ENCODE results near the gene KLHL36.
A peak's percentile ranks its signal among the peaks of the same experiment; 100 is the strongest.

KLHL36 gene

GRCh38 chr16:84652566-84652965 lies 4.3 kb downstream of the KLHL36 start:
- Mint-ChIP-seq H3K27me3 (no peaks in the 10 kb centered on the region), H3K36me3 (peaks cover 12% of the 10 kb centered on the region), H3K27ac (peak overlapping the region; percentile 83), H3K9me3 (no peaks in the 10 kb centered on the region), H3K4me1 (peaks cover 87% of the 10 kb centered on the region), H3K4me3 (peak overlapping the region; percentile 51)

GRCh38 chr16:84654238-84654637 lies 5.9 kb downstream of the KLHL36 start:
- Mint-ChIP-seq H3K4me1 (peaks cover 94% of the 10 kb centered on the region), H3K9me3 (no peaks in the 10 kb centered on the region), H3K27me3 (no peaks in the 10 kb centered on the region), H3K27ac (no peak overlapping the region), H3K36me3 (peaks cover 15% of the 10 kb centered on the region), H3K4me3 (no peak overlapping the region)

- Mint-ChIP-seq H3K27ac (peak overlapping the region; percentile 23), H3K4me3 (no peak overlapping the region), H3K9me3 (no peaks in the 10 kb centered on the region), H3K4me1 (peaks cover 87% of the 10 kb centered on the region), H3K27me3 (no peaks in the 10 kb centered on the region), H3K36me3 (peaks cover 15% of the 10 kb centered on the region)
Observed at GRCh38 chr16:84654998-84655397, 6.7 kb downstream of the KLHL36 start.

DNA sequence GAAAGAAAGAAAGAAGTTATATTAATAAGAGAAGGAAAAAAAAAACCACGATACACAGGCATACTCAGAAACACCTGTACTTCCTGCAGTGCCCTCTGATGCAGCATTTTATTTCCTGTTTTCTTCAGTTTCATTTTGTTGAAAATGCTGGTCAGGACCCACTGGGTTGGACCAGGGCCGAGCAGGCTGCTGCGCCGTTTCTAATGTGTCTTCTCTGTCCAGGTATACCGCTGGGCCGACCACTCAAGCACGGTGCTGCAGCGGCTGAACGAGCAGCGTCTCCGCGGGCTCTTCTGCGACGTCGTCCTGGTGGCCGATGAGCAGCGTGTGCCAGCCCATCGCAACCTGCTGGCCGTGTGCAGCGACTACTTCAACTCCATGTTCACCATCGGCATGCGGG lies 8.3 kb downstream of the KLHL36 start:
- peaks cover 70% of the 10 kb centered on the region for H3K4me1 Mint-ChIP-seq
- peaks cover 9% of the 10 kb centered on the region for H3K36me3 Mint-ChIP-seq
- H3K4me3 Mint-ChIP-seq = peak overlapping the region; percentile 57
- H3K9me3 Mint-ChIP-seq = no peaks in the 10 kb centered on the region
- H3K27me3 Mint-ChIP-seq = no peaks in the 10 kb centered on the region
- H3K27ac Mint-ChIP-seq = peak overlapping the region; percentile 30

GRCh38 chr16:84657229-84657837 lies 9.0 kb downstream of the KLHL36 start:
- no peaks in the 10 kb centered on the region for H3K27me3 Mint-ChIP-seq
- H3K36me3 Mint-ChIP-seq = peaks cover 9% of the 10 kb centered on the region
- H3K27ac Mint-ChIP-seq = no peak overlapping the region
- peaks cover 64% of the 10 kb centered on the region for H3K4me1 Mint-ChIP-seq
- H3K9me3 Mint-ChIP-seq = no peaks in the 10 kb centered on the region
- no peak overlapping the region for H3K4me3 Mint-ChIP-seq

- H3K4me3 Mint-ChIP-seq = no peak overlapping the region
- no peaks in the 10 kb centered on the region for H3K9me3 Mint-ChIP-seq
- H3K27me3 Mint-ChIP-seq = no peaks in the 10 kb centered on the region
- H3K36me3 Mint-ChIP-seq = peaks cover 5% of the 10 kb centered on the region
- peak overlapping the region; percentile 23 for H3K27ac Mint-ChIP-seq
- peaks cover 52% of the 10 kb centered on the region for H3K4me1 Mint-ChIP-seq
Observed at GRCh38 chr16:84658690-84659089, 10.4 kb downstream of the KLHL36 start.

GRCh38 chr16:84659656-84660300 lies 11.5 kb downstream of the KLHL36 start:
- Mint-ChIP-seq H3K4me3 (no peak overlapping the region), H3K27me3 (no peaks in the 10 kb centered on the region), H3K9me3 (no peaks in the 10 kb centered on the region), H3K36me3 (peaks cover 3% of the 10 kb centered on the region), H3K4me1 (peaks cover 50% of the 10 kb centered on the region), H3K27ac (no peak overlapping the region)

- Mint-ChIP-seq H3K36me3 (peaks cover 3% of the 10 kb centered on the region), H3K9me3 (no peaks in the 10 kb centered on the region), H3K27ac (no peak overlapping the region), H3K4me1 (peaks cover 38% of the 10 kb centered on the region), H3K4me3 (no peak overlapping the region), H3K27me3 (no peaks in the 10 kb centered on the region)
Observed at GRCh38 chr16:84660973-84661372, 12.7 kb downstream of the KLHL36 start.

- Mint-ChIP-seq H3K36me3 (peaks cover 3% of the 10 kb centered on the region), H3K9me3 (no peaks in the 10 kb centered on the region), H3K27me3 (no peaks in the 10 kb centered on the region), H3K4me1 (peaks cover 32% of the 10 kb centered on the region), H3K27ac (no peak overlapping the region), H3K4me3 (no peak overlapping the region)
Observed at GRCh38 chr16:84661418-84662060, 13.2 kb downstream of the KLHL36 start.

- Mint-ChIP-seq H3K27me3 (no peaks in the 10 kb centered on the region), H3K4me1 (peaks cover 23% of the 10 kb centered on the region), H3K9me3 (no peaks in the 10 kb centered on the region), H3K27ac (no peak overlapping the region), H3K36me3 (peaks cover 3% of the 10 kb centered on the region), H3K4me3 (no peak overlapping the region)
Observed at GRCh38 chr16:84662471-84662870, 14.2 kb downstream of the KLHL36 start.

DNA sequence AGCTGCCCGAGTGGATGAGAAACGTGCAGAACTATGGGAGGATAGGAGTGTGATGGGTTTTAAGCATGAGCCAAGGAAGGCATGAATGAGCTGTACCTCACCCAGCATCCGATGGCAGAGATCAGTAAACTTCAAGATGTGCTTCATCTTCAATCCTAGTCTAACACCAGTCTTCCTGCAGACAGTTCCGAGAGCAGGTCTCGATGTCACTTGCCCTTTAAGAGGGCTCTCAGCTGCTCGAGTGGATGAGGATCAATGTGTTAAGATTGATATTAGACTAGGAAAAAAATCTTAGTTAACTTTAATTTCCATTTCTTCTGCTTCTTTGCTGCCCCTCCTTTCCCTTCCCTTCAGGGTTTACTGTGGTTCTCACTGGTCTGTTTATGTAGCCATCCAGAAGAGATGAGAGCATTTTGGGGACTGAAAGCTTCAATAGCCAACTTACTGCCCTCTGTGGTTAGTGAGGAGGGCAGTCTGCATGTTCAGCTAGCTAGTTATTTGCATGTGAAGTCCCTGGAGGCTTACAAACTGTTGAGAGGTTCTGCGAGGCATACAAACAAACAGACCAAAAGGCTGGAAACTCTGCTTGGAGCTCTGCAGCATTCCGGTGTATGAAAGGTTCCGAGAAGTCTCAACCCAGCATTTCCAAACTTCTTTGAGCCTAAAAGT lies 15.3 kb downstream of the KLHL36 start:
- Mint-ChIP-seq H3K27me3 (no peaks in the 10 kb centered on the region), H3K27ac (no peak overlapping the region), H3K4me1 (peaks cover 14% of the 10 kb centered on the region), H3K9me3 (no peaks in the 10 kb centered on the region), H3K36me3 (peaks cover 1% of the 10 kb centered on the region), H3K4me3 (no peak overlapping the region)

DNA sequence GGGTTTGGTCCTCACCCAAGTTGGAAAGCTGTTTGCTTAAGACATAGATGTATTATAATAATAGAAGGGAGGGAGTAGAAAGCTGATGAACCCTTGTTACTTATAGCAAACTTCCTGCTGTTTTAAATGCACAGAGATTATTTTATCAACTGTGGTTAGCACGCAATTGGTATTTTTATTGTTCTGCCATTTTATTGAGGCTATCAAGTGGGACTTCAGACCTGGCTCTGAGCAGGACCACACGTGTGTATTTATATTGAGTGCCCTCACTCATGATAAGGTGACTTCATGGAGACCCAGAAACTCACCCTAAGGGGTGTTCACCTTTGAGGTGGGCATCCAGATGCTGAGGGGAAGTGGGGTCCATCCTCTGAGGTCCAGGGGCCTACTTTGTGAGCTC lies 17.0 kb downstream of the KLHL36 start:
- H3K27ac Mint-ChIP-seq = no peak overlapping the region
- no peaks in the 10 kb centered on the region for H3K36me3 Mint-ChIP-seq
- H3K4me3 Mint-ChIP-seq = no peak overlapping the region
- H3K9me3 Mint-ChIP-seq = no peaks in the 10 kb centered on the region
- peaks cover 7% of the 10 kb centered on the region for H3K4me1 Mint-ChIP-seq
- no peaks in the 10 kb centered on the region for H3K27me3 Mint-ChIP-seq

- no peaks in the 10 kb centered on the region for H3K9me3 Mint-ChIP-seq
- no peaks in the 10 kb centered on the region for H3K27me3 Mint-ChIP-seq
- H3K36me3 Mint-ChIP-seq = no peaks in the 10 kb centered on the region
- H3K4me1 Mint-ChIP-seq = peaks cover 7% of the 10 kb centered on the region
- H3K27ac Mint-ChIP-seq = no peak overlapping the region
- no peak overlapping the region for H3K4me3 Mint-ChIP-seq
Observed at GRCh38 chr16:84665843-84666242, 17.5 kb downstream of the KLHL36 start.

GRCh38 chr16:84667600-84668309 lies 19.4 kb downstream of the KLHL36 start:
- Mint-ChIP-seq H3K27me3 (no peaks in the 10 kb centered on the region), H3K36me3 (no peaks in the 10 kb centered on the region), H3K9me3 (no peaks in the 10 kb centered on the region), H3K27ac (no peak overlapping the region), H3K4me1 (peaks cover 15% of the 10 kb centered on the region), H3K4me3 (no peak overlapping the region)

GRCh38 chr16:84670063-84670462 lies 21.8 kb downstream of the KLHL36 start:
- no peaks in the 10 kb centered on the region for H3K27me3 Mint-ChIP-seq
- no peaks in the 10 kb centered on the region for H3K9me3 Mint-ChIP-seq
- H3K36me3 Mint-ChIP-seq = no peaks in the 10 kb centered on the region

More at GRCh38 chr16:84670063-84670462, 21.8 kb downstream of the KLHL36 start:
- no peak overlapping the region for H3K4me3 Mint-ChIP-seq
- peaks cover 12% of the 10 kb centered on the region for H3K4me1 Mint-ChIP-seq
- H3K27ac Mint-ChIP-seq = no peak overlapping the region

Measured in activated naive CD4-positive, alpha-beta T cell treated with anti-CD3 and anti-CD28 coated beads, Interleukin-2, amount 50 U/mL, for 24 hours (primary cell).